Endothelial cell of umbilical vein (primary cell): ENCODE measurements around the gene SH3GL1. TPM values are rescaled to one million over a fixed set of nuclear protein-coding genes. Genes with fewer than 3 reads are reported as not detected.

ENCODE experiments used
- BruUV-seq: library from RNA; stranded (reverse); fragments of 400-500 nt; replicated peaks from 2 replicates; lab custom pipeline; 2021; lab: Mats Ljungman, UMichigan
- CTCF ChIA-PET: fragments of 300-600, 350-600 bp; sonication (Branson Sonifier 250); formaldehyde crosslinking; loops from one replicate; lab custom pipeline; 2021; ENCODE audit warnings: antibody characterized with exemption, inconsistent platforms; lab: Charles Lee
- POLR2A ChIA-PET: fragments of 300-600, 350-600 bp; sonication (Branson Sonifier 250); formaldehyde crosslinking; loops from one replicate; lab custom pipeline; 2021; ENCODE audit warnings: antibody characterized with exemption, inconsistent platforms; lab: Charles Lee
- DNase-seq: peaks from one replicate; pipeline ENCODE4 v3.0.0-alpha.2; 2011; ENCODE audit warnings: low read depth, low spot score
- FAIRE-seq: peaks from 2 replicates; lab custom pipeline; 2011; peaks lifted over from hg19 to GRCh38; lab: Jason Lieb, UNC
- H2AFZ ChIP-seq: 2 replicates; pipeline ENCODE4 v1.6.0; 2012; ENCODE audit warnings: low read depth, low read length, control low read depth, inconsistent platforms
- H3K27ac ChIP-seq: 2 replicates; pipeline ENCODE4 v1.5.1; 2011; ENCODE audit warnings: low read depth, mild to moderate bottlenecking, control low read depth, low read length, moderate library complexity; ENCODE audit not compliant: insufficient read depth
- H3K27me3 ChIP-seq, 2 experiments: 2 replicates each; pipeline versions ENCODE4 v1.6.0 to v1.6.1; 2011; ENCODE audit warnings: low read length in 2 of 2, mixed read lengths in 1 of 2; ENCODE audit not compliant: control insufficient read depth in 2 of 2, insufficient read depth in 2 of 2
- H3K36me3 ChIP-seq, 2 experiments: 2 replicates in 1 of 2; 3 replicates in 1 of 2; pipeline ENCODE4 v1.5.1; 2011; ENCODE audit warnings: low read length in 2 of 2, mild to moderate bottlenecking in 1 of 2, moderate library complexity in 1 of 2; ENCODE audit not compliant: control insufficient read depth in 2 of 2, insufficient read depth in 2 of 2; ENCODE audit errors: extremely low read depth in 1 of 2
- H3K4me1 ChIP-seq: 3 replicates; pipeline ENCODE4 v1.5.1; 2011; ENCODE audit warnings: mild to moderate bottlenecking, low read length; ENCODE audit not compliant: control insufficient read depth, insufficient read depth; ENCODE audit errors: extremely low read depth
- H3K4me2 ChIP-seq: 2 replicates; pipeline ENCODE4 v1.6.1; 2011; ENCODE audit warnings: low read length, control low read depth, mixed read lengths; ENCODE audit not compliant: insufficient read depth
- H3K4me3 ChIP-seq, 3 experiments: fragments of 200-600 bp in 1 of 3; sonication (generic), shearing (Covaris generic) in 1 of 3; replicated peaks in 1 of 3; 2 replicates each; pipeline ENCODE4 v1.5.1; 2011 to 2016; ENCODE audit warnings: control low read depth in 3 of 3, low read length in 3 of 3, mild to moderate bottlenecking in 2 of 3, inconsistent platforms in 1 of 3, low read depth in 1 of 3, moderate library complexity in 1 of 3; ENCODE audit not compliant: insufficient read depth in 1 of 3
- H3K79me2 ChIP-seq: 2 replicates; pipeline ENCODE4 v1.6.0; 2012; ENCODE audit warnings: low read length, inconsistent platforms; ENCODE audit not compliant: control insufficient read depth, insufficient read depth
- H3K9ac ChIP-seq: replicated peaks from 2 replicates; pipeline ENCODE3; 2011; ENCODE audit warnings: low read length, control low read depth; ENCODE audit not compliant: insufficient read depth; ENCODE audit errors: extremely low read depth
- H3K9me1 ChIP-seq: replicated peaks from 3 replicates; pipeline ENCODE4 v1.6.0; 2011; ENCODE audit warnings: mild to moderate bottlenecking, low read length; ENCODE audit not compliant: control insufficient read depth, insufficient read depth; ENCODE audit errors: extremely low read depth
- H3K9me3 ChIP-seq: replicated peaks from 2 replicates; pipeline ENCODE4 v1.5.1; 2012; ENCODE audit warnings: low read length, inconsistent platforms; ENCODE audit not compliant: control insufficient read depth, insufficient read depth
- H4K20me1 ChIP-seq: replicated peaks from 2 replicates; pipeline ENCODE3; 2011; ENCODE audit warnings: mild to moderate bottlenecking, low read length; ENCODE audit not compliant: control insufficient read depth, insufficient read depth; ENCODE audit errors: extremely low read depth
- POLR2AphosphoS5 ChIP-seq: IDR thresholded peaks from 2 replicates; pipeline ENCODE4 v1.6.1; 2012; ENCODE audit warnings: low read depth, mild to moderate bottlenecking, control low read depth, low read length, moderate library complexity; ENCODE audit not compliant: insufficient read depth
- dilution Hi-C: fragments of 300-500 bp; cut with MboI; formaldehyde crosslinking; loops from one replicate; pipeline ENCODE4 v1.15.0; 2019; ENCODE audit warnings: low sequenced_read_pairs; ENCODE audit not compliant: extremely low pct_ligation_motif_present
- intact Hi-C: fragments of 100-400 bp; cut with micrococcal nuclease; formaldehyde crosslinking; loops from one replicate; pipeline ENCODE4 v1.10.0; 2022
- polyA plus RNA-seq, 4 experiments: library from polyadenylated mRNA; depleted of rRNA in 3 of 4; stranded (reverse) in 3 of 4; unstranded in 1 of 4; fragments of >200 nt; gene quantifications; 2 replicates each; pipeline versions ENCODE4 v1.2.1 to v1.2.3, GENCODE V29; 2011 to 2012; ENCODE audit warnings: missing spikeins in 1 of 4
- total RNA-seq: library from RNA; stranded (reverse); gene quantifications from 2 replicates; pipeline ENCODE4 v1.2.3, GENCODE V29; 2021
- TF ChIP-seq, protein P1 (sequence below), 2 donors: IDR thresholded peaks; 1 replicate in 1 of 2; 2 replicates in 1 of 2; pipeline ENCODE4 v1.5.1; 2011; ENCODE audit warnings: low read length in 2 of 2, mild to moderate bottlenecking in 2 of 2, moderate library complexity in 2 of 2, control low read depth in 1 of 2, inconsistent platforms in 1 of 2, low read depth in 1 of 2; ENCODE audit not compliant: insufficient read depth in 1 of 2; ENCODE audit errors: extremely low read depth in 1 of 2

Gene SH3GL1
- total and polyA plus RNA-seq, 2 donors (not counting 3 experiments of a cell fraction or from before 2014, with no cell fraction given): 143 to 145 TPM

- Histone ChIP-seq H3K79me2 (peaks cover 80% of the 10 kb centered on the region), H3K36me3 (peaks cover 5 to 6% of the 10 kb centered on the region in 2 experiments), H3K4me3 (peak overlapping the region in 1 of 3 experiments; percentile 3), H3K27me3 (no peaks in the 10 kb centered on the region), H3K4me2 (peak overlapping the region; percentile 40), H3K9ac (peak overlapping the region; percentile 75), H3K27ac (peak overlapping the region; percentile 88), H4K20me1 (no peaks in the 10 kb centered on the region), H3K9me3 (no peaks in the 10 kb centered on the region), H3K4me1 (peaks cover 64% of the 10 kb centered on the region), H3K9me1 (no peaks in the 10 kb centered on the region), H2AFZ (no peak overlapping the region)
- DNase-seq: no peak
- FAIRE-seq: peak; percentile 12
- intact Hi-C loops: loop anchor here (1.0 kb wide), 2 partner anchors 9 to 80 kb away; partner anchors contain the start of gene SH3GL1
- no peak for TF ChIP-seq POLR2AphosphoS5
- TF ChIP-seq, protein P1, sequence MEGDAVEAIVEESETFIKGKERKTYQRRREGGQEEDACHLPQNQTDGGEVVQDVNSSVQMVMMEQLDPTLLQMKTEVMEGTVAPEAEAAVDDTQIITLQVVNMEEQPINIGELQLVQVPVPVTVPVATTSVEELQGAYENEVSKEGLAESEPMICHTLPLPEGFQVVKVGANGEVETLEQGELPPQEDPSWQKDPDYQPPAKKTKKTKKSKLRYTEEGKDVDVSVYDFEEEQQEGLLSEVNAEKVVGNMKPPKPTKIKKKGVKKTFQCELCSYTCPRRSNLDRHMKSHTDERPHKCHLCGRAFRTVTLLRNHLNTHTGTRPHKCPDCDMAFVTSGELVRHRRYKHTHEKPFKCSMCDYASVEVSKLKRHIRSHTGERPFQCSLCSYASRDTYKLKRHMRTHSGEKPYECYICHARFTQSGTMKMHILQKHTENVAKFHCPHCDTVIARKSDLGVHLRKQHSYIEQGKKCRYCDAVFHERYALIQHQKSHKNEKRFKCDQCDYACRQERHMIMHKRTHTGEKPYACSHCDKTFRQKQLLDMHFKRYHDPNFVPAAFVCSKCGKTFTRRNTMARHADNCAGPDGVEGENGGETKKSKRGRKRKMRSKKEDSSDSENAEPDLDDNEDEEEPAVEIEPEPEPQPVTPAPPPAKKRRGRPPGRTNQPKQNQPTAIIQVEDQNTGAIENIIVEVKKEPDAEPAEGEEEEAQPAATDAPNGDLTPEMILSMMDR (IDR thresholded peaks at IDR 0.05; ENCODE audit: extremely low read depth in 1 of 2, insufficient read depth in 1 of 2, low read depth in 1 of 2, low read length in 2 of 2): no peak
- ChIA-PET CTCF (interaction anchor here (0.6 to 7.9 kb wide), 6 partner anchors 10 to 127 kb away, joined by 3 to 105 read pairs (median 25); partner anchors contain the start of genes CHAF1A, MPND and SH3GL1), POLR2A (interaction anchor here (0.9 to 1.5 kb wide), 4 partner anchors 9 to 49 kb away, joined by 3 to 4 read pairs (median 3); partner anchors contain the start of genes CHAF1A and SH3GL1)
- BruUV-seq: no TSS peak
- dilution Hi-C loops: no loop called here
Observed at GRCh38 chr19:4391306-4391693, 9.0 kb downstream of the SH3GL1 start.
